ENCODE data around the gene SCD.
"Not testable (repeated sequence)": the region's sequence is repeated elsewhere in the genome, so short reads cannot be mapped to it uniquely, and the experiment has no call there.

The SCD gene

GRCh38 chr10:100346765-100347567 lies at the start of gene SCD:
Gene SCD (plus strand): TSS chr10:100347233. CDS start chr10:100347505, 272 bp downstream.
- peak; percentile 72 for DNase-seq

DNA sequence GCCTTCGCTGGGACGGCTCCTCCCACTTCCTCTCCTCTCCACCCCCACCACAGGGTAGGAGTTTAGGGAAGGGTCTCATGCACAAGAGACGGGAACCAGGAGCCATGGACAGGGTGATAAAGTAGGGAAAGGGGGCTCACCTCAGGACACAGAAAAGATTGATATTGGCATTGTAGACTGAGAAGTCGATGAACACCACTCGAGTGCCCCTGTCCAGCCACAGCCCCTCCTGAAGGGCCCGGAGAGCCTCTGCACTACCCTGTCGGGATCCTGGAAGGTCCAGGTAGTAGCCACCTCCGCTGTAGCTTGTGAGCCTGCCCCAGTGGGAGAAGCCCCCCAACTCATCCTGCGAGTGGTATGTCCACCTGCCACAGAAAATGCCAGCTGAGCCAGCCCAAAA lies 49.8 kb upstream of the SCD start:
- DNase-seq: no peak

- DNase-seq: not testable (repeated sequence)
Measured at GRCh38 chr10:100301123-100301522, 45.9 kb upstream of the SCD start.

- DNase-seq: no peak
Measured at GRCh38 chr10:100303724-100304319, 43.2 kb upstream of the SCD start.

GRCh38 chr10:100304414-100304813 lies 42.6 kb upstream of the SCD start:
- no peak for DNase-seq

DNA sequence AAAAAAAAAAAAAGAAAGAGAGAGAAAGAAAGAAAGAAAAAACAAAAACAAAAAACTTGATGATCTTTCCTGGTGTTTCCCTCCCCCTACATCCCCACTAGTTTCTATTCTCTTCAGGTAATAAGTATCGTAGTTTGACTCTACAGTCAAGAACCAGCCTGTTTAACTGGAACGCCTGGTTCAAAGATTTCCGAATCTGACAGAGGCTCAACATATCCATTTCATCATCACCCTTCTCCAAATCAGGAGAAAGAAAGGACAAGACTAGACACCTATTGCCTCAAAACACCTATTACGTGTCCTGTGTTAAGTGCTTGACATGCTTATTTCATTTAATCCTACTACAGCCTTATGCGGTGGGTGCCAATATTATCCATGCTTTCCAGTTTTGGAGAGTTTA lies 40.2 kb upstream of the SCD start:
- DNase-seq: no peak

DNA sequence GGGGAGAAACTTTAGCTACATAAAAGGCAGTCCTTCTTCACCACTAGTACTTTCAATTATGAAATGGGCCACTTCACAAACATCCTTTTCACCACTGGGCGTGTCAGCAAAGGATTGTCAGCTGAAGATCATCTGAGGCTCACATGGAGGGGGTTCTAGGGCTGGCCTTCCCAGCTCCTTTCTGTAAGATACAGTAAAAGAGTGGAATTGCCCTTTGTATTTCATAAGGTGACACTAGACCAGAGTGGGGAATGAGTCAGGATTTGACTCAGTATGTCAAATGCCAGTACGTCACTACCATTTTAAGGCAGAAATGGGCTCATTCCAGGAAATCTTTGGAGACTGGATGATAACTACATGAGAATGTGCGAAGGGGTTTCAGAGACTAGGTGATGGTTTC lies 39.3 kb upstream of the SCD start:
- DNase-seq: no peak

DNA sequence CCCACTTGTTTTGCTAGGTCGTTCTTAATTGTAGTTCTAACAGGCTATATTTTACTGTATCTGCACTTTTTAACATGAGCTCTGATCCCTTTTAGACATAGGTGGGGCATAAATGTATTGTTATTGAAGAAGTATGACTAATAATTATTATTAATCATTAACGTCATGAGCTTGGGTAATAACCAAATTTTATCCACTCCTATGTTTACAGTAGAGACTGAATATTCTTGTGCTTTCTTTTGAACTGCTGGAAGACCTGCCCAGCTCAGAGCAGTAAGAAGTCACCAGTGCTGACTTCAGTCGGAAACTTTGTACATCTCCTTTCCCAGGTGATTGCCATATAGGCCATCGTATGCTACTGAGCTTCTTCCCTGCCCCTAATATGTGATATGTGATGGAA lies 35.7 kb upstream of the SCD start:
- DNase-seq: no peak

GRCh38 chr10:100315615-100316014 lies 31.4 kb upstream of the SCD start:
- DNase-seq: no peak

DNA sequence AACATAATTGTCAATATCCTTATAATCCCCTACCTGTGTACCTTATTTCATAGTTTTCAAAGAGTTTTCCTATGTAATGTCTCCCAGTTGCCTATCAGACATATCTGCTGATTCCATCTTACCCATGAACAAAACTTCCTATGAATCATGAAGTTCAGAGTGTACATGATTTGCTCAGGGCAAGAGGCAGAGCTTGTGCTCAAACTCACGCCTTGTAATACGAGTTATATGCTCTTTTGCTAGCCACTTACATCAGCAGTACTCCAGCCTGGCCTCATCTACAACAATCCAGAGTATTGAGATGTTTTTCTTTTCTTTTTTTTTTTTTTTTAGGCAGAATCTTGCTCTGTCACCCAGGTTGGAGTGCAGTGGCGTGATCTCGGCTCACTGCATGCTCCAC lies 28.8 kb upstream of the SCD start:
- no peak for DNase-seq

DNA sequence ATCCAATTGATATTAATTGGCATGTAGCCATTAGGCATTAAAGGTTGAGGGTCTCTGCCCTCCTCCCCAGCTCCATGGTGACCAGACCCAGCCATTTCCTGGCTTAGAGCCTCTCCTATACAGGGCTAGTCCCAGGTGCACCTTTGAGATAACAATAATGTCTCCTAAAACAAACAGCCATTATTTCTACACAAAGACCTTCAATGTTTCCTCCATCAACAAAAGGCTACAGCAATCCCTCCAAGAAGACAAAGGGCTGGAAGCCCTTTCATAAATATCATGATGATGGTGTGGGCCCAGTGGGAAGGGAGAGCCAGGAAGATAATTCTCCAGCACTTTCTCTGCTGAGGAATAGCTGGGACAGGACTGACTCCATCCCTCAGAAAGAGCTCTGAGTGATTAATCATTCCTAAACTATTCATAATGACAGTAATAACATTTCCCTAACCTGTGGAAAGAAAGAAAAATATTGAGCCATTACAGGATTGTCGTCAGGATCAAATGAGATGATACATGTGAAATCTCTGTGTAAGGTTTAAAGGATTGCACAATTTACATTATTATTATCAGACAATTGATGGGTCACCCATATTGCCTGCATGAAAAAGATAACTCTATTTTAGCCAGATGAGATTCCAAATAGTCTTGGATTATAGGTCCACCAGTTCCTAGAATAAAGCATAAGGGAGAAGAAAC lies 27.2 kb upstream of the SCD start:
- DNase-seq: no peak

- no peak for DNase-seq
Measured at GRCh38 chr10:100325158-100325557, 21.9 kb upstream of the SCD start.

DNA sequence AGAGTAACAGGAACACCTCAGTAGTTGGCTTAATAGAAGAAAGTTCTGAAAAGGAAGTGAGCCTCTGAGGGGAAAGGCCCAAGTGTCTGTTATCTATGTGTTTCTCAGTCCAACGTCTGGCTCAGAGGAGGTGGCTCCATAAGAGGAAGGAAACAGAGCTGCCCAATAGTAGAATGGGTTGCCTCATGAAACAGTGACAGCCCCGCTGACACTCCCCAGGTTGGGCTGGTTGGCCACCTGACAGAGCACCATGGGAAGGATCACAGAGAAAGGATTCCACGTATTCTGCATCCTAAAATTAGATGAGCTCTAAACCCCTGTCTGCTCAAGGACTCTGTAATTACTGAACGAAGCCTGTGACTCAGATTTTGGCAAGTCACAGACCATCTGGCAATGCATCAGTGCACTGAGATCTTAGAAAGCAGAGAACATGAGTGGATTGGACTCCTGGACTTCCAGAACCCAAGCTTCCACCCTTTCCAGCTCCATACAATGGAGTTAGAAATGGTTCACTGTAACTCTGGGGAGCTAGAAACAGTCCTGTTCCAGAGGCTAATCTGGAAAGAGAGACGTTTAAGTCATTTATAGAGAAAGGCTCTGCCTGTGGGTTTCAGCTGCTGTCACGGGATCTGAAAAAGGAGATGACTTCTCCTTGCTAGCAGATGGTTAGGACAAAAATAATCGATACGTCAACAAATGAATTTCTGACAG lies 19.9 kb upstream of the SCD start:
- DNase-seq: no peak

- no peak for DNase-seq
Measured at GRCh38 chr10:100327718-100328009, 19.4 kb upstream of the SCD start.

GRCh38 chr10:100328198-100328597 lies 18.8 kb upstream of the SCD start:
- no peak for DNase-seq

- no peak for DNase-seq
Measured at GRCh38 chr10:100330079-100330478, 17.0 kb upstream of the SCD start, which contains the start of gene PKD2L1. Gene PKD2L1 (minus strand): TSS chr10:100330228. CDS start chr10:100330103, 125 bp downstream.

- DNase-seq: no peak
Measured at GRCh38 chr10:100333106-100333505, 13.9 kb upstream of the SCD start.

GRCh38 chr10:100333661-100334440 lies 13.2 kb upstream of the SCD start:
- no peak for DNase-seq

- no peak for DNase-seq
Measured at GRCh38 chr10:100334762-100335161, 12.3 kb upstream of the SCD start.

- DNase-seq: peak; percentile 80
Measured at GRCh38 chr10:100338434-100339036, 8.5 kb upstream of the SCD start.

- DNase-seq: no peak
Measured at GRCh38 chr10:100339236-100339635, 7.8 kb upstream of the SCD start.

Data from activated gamma-delta T cell treated with Interleukin-2 at 50 U/mL for 16 hours (primary cell).